ENCODE data around the gene PHACTR2. TPM values are rescaled to one million over a fixed set of nuclear protein-coding genes. Genes with fewer than 3 reads are reported as not detected.
A peak's percentile ranks its signal among the peaks of the same experiment; 100 is the strongest.

The PHACTR2 gene
- total and polyA plus RNA-seq, 2 of the 13 experiments (the other 11 are each of a cell fraction or from before 2014, with no cell fraction given), result 11.3 to 28.2 TPM

DNA sequence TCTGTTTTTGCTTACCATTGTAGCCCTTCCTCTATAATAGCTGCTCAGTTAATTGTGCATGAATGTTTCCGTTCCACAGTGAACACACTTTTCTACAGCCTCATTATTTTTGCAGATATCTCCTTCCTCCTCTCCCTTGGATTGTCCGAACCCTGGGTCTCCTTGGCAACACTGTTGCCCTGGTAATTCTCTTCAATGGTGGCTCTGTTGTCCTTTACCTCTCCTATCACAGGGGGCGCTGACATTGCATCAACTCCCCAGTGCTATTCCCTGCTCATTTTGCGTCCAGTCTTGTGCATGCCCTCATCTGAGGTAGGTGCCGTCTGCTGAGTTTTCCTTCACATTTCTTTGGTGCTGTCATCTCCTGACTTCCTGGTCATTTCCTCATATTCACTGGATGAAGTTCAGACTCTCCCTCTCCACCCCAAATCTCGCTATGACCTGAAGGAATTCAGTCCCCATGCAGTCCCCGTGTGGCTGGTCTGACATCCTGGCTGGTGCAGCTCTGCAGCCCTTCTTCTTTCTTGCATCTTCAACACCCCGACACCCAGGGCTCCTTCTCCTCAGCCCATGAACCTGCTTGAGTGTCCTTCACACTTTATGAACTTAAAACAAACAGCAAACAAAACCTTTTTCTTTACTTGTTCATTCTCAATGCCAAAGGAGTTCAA lies 21.1 kb downstream of the PHACTR2 start:
- Histone ChIP-seq H3K9ac (ENCODE audit: insufficient read depth, low read depth, low read length) (no peak overlapping the region), H3K27me3 (ENCODE audit: control insufficient read depth in 1 of 2, insufficient read depth in 2 of 2, low read length in 2 of 2) (no peaks in the 10 kb centered on the region), H2AFZ (ENCODE audit: low read length) (no peak overlapping the region), H3K79me2 (ENCODE audit: insufficient read depth, low read length) (peaks cover 20% of the 10 kb centered on the region), H3K27ac (ENCODE audit: extremely low read length, insufficient read depth, low read length) (peak overlapping the region; percentile 16), H3K9me3 (ENCODE audit: low read length) (no peaks in the 10 kb centered on the region), H3K36me3 (replicated peaks in 1 of 2; ENCODE audit: control insufficient read depth in 1 of 2, insufficient read depth in 2 of 2, low read length in 2 of 2) (peaks cover 0 to 4% of the 10 kb centered on the region in 2 experiments; a peak in 1 of 5 replicates), H4K20me1 (ENCODE audit: insufficient read depth, low read length) (no peaks in the 10 kb centered on the region), H3K4me3 (replicated peaks in 1 of 3; ENCODE audit: insufficient read depth in 1 of 3, low read depth in 2 of 3, low read length in 3 of 3) (no peak overlapping the region), H3K4me2 (ENCODE audit: low read depth, low read length) (no peak overlapping the region), H3K4me1 (ENCODE audit: insufficient read depth, low read length) (peaks cover 53% of the 10 kb centered on the region)
- WGBS (ENCODE audit: low lambda C conversion rate), result 89% methylated on average over 8 of the region's 8 CpGs
- intact Hi-C loops (cut with micrococcal nuclease; ENCODE audit: unreplicated experiment), result no loop called here
- FAIRE-seq (peak; percentile 32), DNase-seq (ENCODE audit: low spot score) (peak; percentile 29), ATAC-seq (peak; percentile 79)
- BruUV-seq (replicated peaks), result no TSS peak
- in situ Hi-C loops (cut with HindIII; ENCODE audit: extremely low pct_ligation_motif_present, low pct_unique_long_range_greater_than_20kb), result no loop called here
- ChIA-PET POLR2A (no interaction called here), CTCF (ENCODE audit: low intra/inter-chr PET ratio, low total read pairs) (no interaction called here)
- TF ChIP-seq ARHGAP35 (CRISPR knock-in tag; IDR thresholded peaks at IDR 0.05; ENCODE audit: borderline replicate concordance) (no peak), RCOR2 (CRISPR knock-in tag; IDR thresholded peaks at IDR 0.05) (no peak), EZH2 (conservative IDR thresholded peaks at IDR 0.05; ENCODE audit: low read depth, low read length) (no peak), ZNF350 (CRISPR knock-in tag; IDR thresholded peaks at IDR 0.05; ENCODE audit: borderline replicate concordance, low read depth) (no peak), TSC22D2 (CRISPR knock-in tag; IDR thresholded peaks at IDR 0.05; ENCODE audit: borderline replicate concordance) (no peak), NFATC3 (CRISPR knock-in tag; IDR thresholded peaks at IDR 0.05) (no peak), EHMT2 (IDR thresholded peaks at IDR 0.05; ENCODE audit: borderline replicate concordance, low read depth, low read length) (no peak), HMG20B (CRISPR knock-in tag; conservative IDR thresholded peaks at IDR 0.05) (no peak), NR1H2 (CRISPR knock-in tag; IDR thresholded peaks at IDR 0.05; ENCODE audit: borderline replicate concordance, low read depth) (no peak), ZNF564 (CRISPR knock-in tag; IDR thresholded peaks at IDR 0.05) (no peak), ZNF253 (CRISPR knock-in tag; IDR thresholded peaks at IDR 0.05; ENCODE audit: borderline replicate concordance) (no peak), MTA1 (CRISPR knock-in tag; IDR thresholded peaks at IDR 0.05; ENCODE audit: borderline replicate concordance) (no peak), SALL2 (CRISPR knock-in tag; IDR thresholded peaks at IDR 0.05) (0 out of 2 replicates have a peak, but pooled peaks have one; percentile 43), RFX5 (IDR thresholded peaks at IDR 0.05; ENCODE audit: low read depth, low read length) (no peak), ZMYM4 (CRISPR knock-in tag; IDR thresholded peaks at IDR 0.05) (peak; percentile 21; the same call in 1 of the 2 replicates), ETV5 (CRISPR knock-in tag; IDR thresholded peaks at IDR 0.05; ENCODE audit: borderline replicate concordance) (no peak), KLF9 (CRISPR knock-in tag; IDR thresholded peaks at IDR 0.05; ENCODE audit: low read depth) (no peak), ZNF737 (CRISPR knock-in tag; IDR thresholded peaks at IDR 0.05; ENCODE audit: borderline replicate concordance) (no peak), ZNF335 (CRISPR knock-in tag; IDR thresholded peaks at IDR 0.05) (no peak)
- TF ChIP-seq, protein P1, sequence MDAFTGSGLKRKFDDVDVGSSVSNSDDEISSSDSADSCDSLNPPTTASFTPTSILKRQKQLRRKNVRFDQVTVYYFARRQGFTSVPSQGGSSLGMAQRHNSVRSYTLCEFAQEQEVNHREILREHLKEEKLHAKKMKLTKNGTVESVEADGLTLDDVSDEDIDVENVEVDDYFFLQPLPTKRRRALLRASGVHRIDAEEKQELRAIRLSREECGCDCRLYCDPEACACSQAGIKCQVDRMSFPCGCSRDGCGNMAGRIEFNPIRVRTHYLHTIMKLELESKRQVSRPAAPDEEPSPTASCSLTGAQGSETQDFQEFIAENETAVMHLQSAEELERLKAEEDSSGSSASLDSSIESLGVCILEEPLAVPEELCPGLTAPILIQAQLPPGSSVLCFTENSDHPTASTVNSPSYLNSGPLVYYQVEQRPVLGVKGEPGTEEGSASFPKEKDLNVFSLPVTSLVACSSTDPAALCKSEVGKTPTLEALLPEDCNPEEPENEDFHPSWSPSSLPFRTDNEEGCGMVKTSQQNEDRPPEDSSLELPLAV (CRISPR knock-in tag; conservative IDR thresholded peaks at IDR 0.05; ENCODE audit: low read depth), result no peak
- TF ChIP-seq, protein P2, sequence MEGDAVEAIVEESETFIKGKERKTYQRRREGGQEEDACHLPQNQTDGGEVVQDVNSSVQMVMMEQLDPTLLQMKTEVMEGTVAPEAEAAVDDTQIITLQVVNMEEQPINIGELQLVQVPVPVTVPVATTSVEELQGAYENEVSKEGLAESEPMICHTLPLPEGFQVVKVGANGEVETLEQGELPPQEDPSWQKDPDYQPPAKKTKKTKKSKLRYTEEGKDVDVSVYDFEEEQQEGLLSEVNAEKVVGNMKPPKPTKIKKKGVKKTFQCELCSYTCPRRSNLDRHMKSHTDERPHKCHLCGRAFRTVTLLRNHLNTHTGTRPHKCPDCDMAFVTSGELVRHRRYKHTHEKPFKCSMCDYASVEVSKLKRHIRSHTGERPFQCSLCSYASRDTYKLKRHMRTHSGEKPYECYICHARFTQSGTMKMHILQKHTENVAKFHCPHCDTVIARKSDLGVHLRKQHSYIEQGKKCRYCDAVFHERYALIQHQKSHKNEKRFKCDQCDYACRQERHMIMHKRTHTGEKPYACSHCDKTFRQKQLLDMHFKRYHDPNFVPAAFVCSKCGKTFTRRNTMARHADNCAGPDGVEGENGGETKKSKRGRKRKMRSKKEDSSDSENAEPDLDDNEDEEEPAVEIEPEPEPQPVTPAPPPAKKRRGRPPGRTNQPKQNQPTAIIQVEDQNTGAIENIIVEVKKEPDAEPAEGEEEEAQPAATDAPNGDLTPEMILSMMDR (CRISPR knock-in tag; IDR thresholded peaks at IDR 0.05), result peak; percentile 48

Measured in HepG2 (cell line).